GM12878 (cell line): ENCODE results near the gene HSPB1. TPM values are rescaled to one million over a fixed set of nuclear protein-coding genes. Genes with fewer than 3 reads are reported as not detected.
A peak's percentile ranks its signal among the peaks of the same experiment; 100 is the strongest.

Experiments
- ATAC-seq: fragments of 200-7000 bp; cut with Tn5 transposase; 3 replicates; pipeline ENCODE4 v1.9.1; 2020; ENCODE audit warnings: mild to moderate bottlenecking, moderate library complexity
- BruUV-seq: library from RNA; stranded (reverse); fragments of 400-500 nt; replicated peaks from 2 replicates; lab custom pipeline; 2021; lab: Mats Ljungman, UMichigan
- CTCF ChIA-PET: fragments of 300-600 bp; sonication (Branson Sonifier 250); formaldehyde crosslinking; extraction: SDS; loops from one replicate; lab custom pipeline; 2021; ENCODE audit warnings: inconsistent platforms; lab: Yijun Ruan, JAX
- POLR2A ChIA-PET: fragments of 350-600 bp; formaldehyde crosslinking; extraction: SDS; loops from one replicate; lab custom pipeline; 2021; ENCODE audit warnings: inconsistent platforms; lab: Charles Lee
- RAD21 ChIA-PET: fragments of 300-600 bp; sonication (Branson Sonifier 250); formaldehyde crosslinking; loops from one replicate; lab custom pipeline; 2023; ENCODE audit warnings: antibody characterized with exemption; ENCODE audit not compliant: unreplicated experiment; lab: Charles Lee
- SMC1A ChIA-PET: fragments of 300-600 bp; sonication (Branson Sonifier 250); formaldehyde crosslinking; loops from one replicate; lab custom pipeline; 2023; ENCODE audit not compliant: unreplicated experiment, uncharacterized antibody; lab: Charles Lee
- DNase-seq: peaks from one replicate; pipeline ENCODE4 v3.0.0-alpha.2; 2011; ENCODE audit warnings: low read depth, low spot score
- FAIRE-seq: peaks from 3 replicates; lab custom pipeline; 2011; peaks lifted over from hg19 to GRCh38; lab: Jason Lieb, UNC
- H2AFZ ChIP-seq: 2 replicates; pipeline ENCODE4 v1.6.0; 2011; ENCODE audit warnings: low read depth, low read length, control low read depth; ENCODE audit not compliant: control insufficient read depth
- H3K27ac ChIP-seq: 2 replicates; pipeline ENCODE4 v1.5.1; 2011; ENCODE audit warnings: control low read depth; ENCODE audit not compliant: control insufficient read depth, insufficient read depth
- H3K27me3 ChIP-seq, 2 experiments: replicated peaks in 1 of 2; 2 replicates each; pipeline versions ENCODE4 v1.6.0 to v1.6.1; 2011; ENCODE audit warnings: low read length in 1 of 2; ENCODE audit not compliant: control insufficient read depth in 2 of 2, insufficient read depth in 2 of 2
- H3K36me3 ChIP-seq, 2 experiments: 2 replicates each; pipeline ENCODE4 v1.5.1; 2011; ENCODE audit warnings: low read length in 1 of 2; ENCODE audit not compliant: control insufficient read depth in 2 of 2, insufficient read depth in 2 of 2
- H3K4me1 ChIP-seq: 2 replicates; pipeline ENCODE4 v1.6.1; 2011; ENCODE audit warnings: mild to moderate bottlenecking, low read length, moderate library complexity, mixed read lengths; ENCODE audit not compliant: control insufficient read depth, insufficient read depth
- H3K4me2 ChIP-seq: 2 replicates; pipeline ENCODE4 v1.6.0; 2011; ENCODE audit warnings: control low read depth; ENCODE audit not compliant: control insufficient read depth, insufficient read depth
- H3K4me3 ChIP-seq: fragments of 200-600 bp; sonication (generic); 2 replicates; pipeline ENCODE4 v1.5.1; 2016
- H3K79me2 ChIP-seq: 2 replicates; pipeline ENCODE4 v1.6.0; 2011; ENCODE audit warnings: low read length; ENCODE audit not compliant: control insufficient read depth, insufficient read depth
- H3K9ac ChIP-seq: 2 replicates; pipeline ENCODE4 v1.8.0; 2011; ENCODE audit warnings: low read length, control low read depth, mixed read lengths; ENCODE audit not compliant: control insufficient read depth, insufficient read depth
- H3K9me3 ChIP-seq: replicated peaks from 3 replicates; pipeline ENCODE4 v1.5.1; 2011; ENCODE audit warnings: mild to moderate bottlenecking, low read length; ENCODE audit not compliant: control insufficient read depth, insufficient read depth
- H4K20me1 ChIP-seq: 2 replicates; pipeline ENCODE4 v1.6.0; 2011; ENCODE audit not compliant: control insufficient read depth, insufficient read depth
- IKZF1 ChIP-seq: fragments of 450-650 bp; conservative IDR thresholded peaks from 2 replicates; pipeline ENCODE4 v1.6.1; 2017; ENCODE audit warnings: antibody characterized with exemption, mild to moderate bottlenecking
- KDM1A ChIP-seq: fragments of 200-600 bp; sonication (generic); IDR thresholded peaks from 2 replicates; pipeline ENCODE4 v1.6.1; 2016; ENCODE audit warnings: borderline replicate concordance
- PAX8 ChIP-seq: fragments of 450-650 bp; IDR thresholded peaks from 2 replicates; pipeline ENCODE4 v1.6.1; 2017; ENCODE audit warnings: mild to moderate bottlenecking, moderate library complexity
- SUPT20H ChIP-seq: IDR thresholded peaks from 2 replicates; pipeline ENCODE4 v1.6.1; 2011; ENCODE audit warnings: low read depth, mild to moderate bottlenecking, low read length, moderate library complexity, borderline replicate concordance; ENCODE audit not compliant: control insufficient read depth
- WGBS: methylation state at CpG from one replicate; pipeline ENCODE4 v1.1.6; 2016; ENCODE audit warnings: low lambda C conversion rate; ENCODE audit not compliant: insufficient replicate concordance, insufficient coverage; ENCODE audit errors: missing lambda C conversion rate; 5-methylcytosine and 5-hydroxymethylcytosine counted together
- in situ Hi-C: fragments of 300-500 bp; cut with MboI; formaldehyde crosslinking; loops from 9 replicates; pipeline ENCODE4 v1.14.3; 2018; ENCODE audit warnings: mixed read lengths
- intact Hi-C: fragments of 100-400 bp; cut with micrococcal nuclease; formaldehyde crosslinking; loops from one replicate; pipeline ENCODE4 v1.14.2; 2022; ENCODE audit not compliant: unreplicated experiment
- polyA plus RNA-seq, 11 experiments: library from polyadenylated mRNA; depleted of rRNA in 4 of 11; unstranded in 6 of 11; stranded (reverse) in 5 of 11; fragments of >200 nt; fragmentation: Nextera tagmentation in 4 of 11; fragmentation: Illumina TruSeq in 1 of 11; extraction: Ambion mirVana in 4 of 11; extraction: Trizol in 1 of 11; gene quantifications; 1 replicate in 1 of 11; 2 replicates in 10 of 11; pipeline versions ENCODE4 v1.2.1 to v1.2.3, GENCODE V29; 2011 to 2016; ENCODE audit warnings: inconsistent platforms in 2 of 11, missing spikeins in 2 of 11, low read depth in 1 of 11
- total RNA-seq, 4 experiments: library from RNA; depleted of rRNA in 3 of 4; stranded (reverse); fragments of >200 nt in 3 of 4; fragmentation: Illumina TruSeq in 1 of 4; extraction: Trizol in 1 of 4; gene quantifications; 2 replicates each; pipeline versions ENCODE4 v1.2.1 to v1.2.3, GENCODE V29; 2013 to 2021

Gene HSPB1
- total and polyA plus RNA-seq, 10 of the 15 experiments (the other 5 are each of a cell fraction or from before 2014, with no cell fraction given), result 13.7 to 297 (median 62.0) TPM

- peak; percentile 27; the same call in 1 of the 2 replicates for TF ChIP-seq IKZF1
Observed at GRCh38 chr7:76262683-76263402, 39.6 kb upstream of the HSPB1 start (continued).

GRCh38 chr7:76265299-76265698 is 37.2 kb upstream of the HSPB1 start:
- H3K4me3 ChIP-seq, result no peak overlapping the region
- FAIRE-seq (no peak), DNase-seq (no peak), ATAC-seq (no peak)
- H3K9me3 ChIP-seq, result no peaks in the 10 kb centered on the region
- H3K27me3 ChIP-seq, result no peaks in the 10 kb centered on the region
- no peaks in the 10 kb centered on the region for H3K79me2 ChIP-seq
- intact Hi-C loops, result no loop called here
- RAD21 ChIA-PET, result no interaction called here
- in situ Hi-C loops, result no loop called here
- no peak overlapping the region for H2AFZ ChIP-seq
- no peaks in the 10 kb centered on the region for H3K36me3 ChIP-seq
- TF ChIP-seq PAX8 (no peak), SUPT20H (no peak), KDM1A (no peak)
- POLR2A ChIA-PET, result interaction anchor here (0.7 kb wide), 1 partner anchor 17 kb away, joined by 3 read pairs; no protein-coding TSS in a partner anchor
- no peaks in the 10 kb centered on the region for H4K20me1 ChIP-seq
- no peak overlapping the region for H3K27ac ChIP-seq
- no peak overlapping the region for H3K4me2 ChIP-seq
- SMC1A ChIA-PET, result interaction anchor here (1.2 to 1.5 kb wide), 2 partner anchors 9 to 105 kb away, joined by 3 to 5 read pairs; no protein-coding TSS in a partner anchor
- CTCF ChIA-PET, result no interaction called here
- 77% methylated on average over 7 of the region's 7 CpGs for WGBS
- H3K9ac ChIP-seq, result no peak overlapping the region
- BruUV-seq, result no TSS peak
- peaks cover 8% of the 10 kb centered on the region for H3K4me1 ChIP-seq
